Activated CD8-positive, alpha-beta memory T cell treated with anti-CD3 and anti-CD28 coated beads, Interleukin-2, amount 50 U/mL, for 1 hour (primary cell): ENCODE measurements around the gene CNGB1.
"Not testable (repeated sequence)": the region's sequence is repeated elsewhere in the genome, so short reads cannot be mapped to it uniquely, and the experiment has no call there.

Source experiments
- DNase-seq: peaks from one replicate; pipeline ENCODE4 v3.0.0-alpha.2; 2020; ENCODE audit errors: extremely low read depth

Gene CNGB1

DNA sequence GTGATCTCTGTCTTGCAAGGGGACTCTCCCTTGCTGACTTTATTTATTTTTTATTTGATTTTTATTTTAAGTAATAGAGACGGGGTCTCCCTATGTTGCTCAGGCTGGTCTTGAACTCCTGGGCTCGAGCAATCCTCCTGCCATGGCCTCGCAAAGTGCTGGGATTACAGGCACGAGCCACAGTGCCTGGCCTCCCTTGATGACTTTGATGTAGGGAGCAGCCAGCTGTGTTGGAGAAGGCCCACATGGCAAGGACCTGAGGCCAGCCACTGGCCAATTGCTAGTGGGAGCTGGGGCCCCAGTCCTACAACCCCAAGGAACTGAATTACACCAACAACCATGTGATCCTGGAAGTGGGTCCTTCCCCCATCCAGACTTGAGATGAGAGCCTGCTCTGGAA is 81.8 kb downstream of the CNGB1 start:
- DNase-seq = no peak

DNA sequence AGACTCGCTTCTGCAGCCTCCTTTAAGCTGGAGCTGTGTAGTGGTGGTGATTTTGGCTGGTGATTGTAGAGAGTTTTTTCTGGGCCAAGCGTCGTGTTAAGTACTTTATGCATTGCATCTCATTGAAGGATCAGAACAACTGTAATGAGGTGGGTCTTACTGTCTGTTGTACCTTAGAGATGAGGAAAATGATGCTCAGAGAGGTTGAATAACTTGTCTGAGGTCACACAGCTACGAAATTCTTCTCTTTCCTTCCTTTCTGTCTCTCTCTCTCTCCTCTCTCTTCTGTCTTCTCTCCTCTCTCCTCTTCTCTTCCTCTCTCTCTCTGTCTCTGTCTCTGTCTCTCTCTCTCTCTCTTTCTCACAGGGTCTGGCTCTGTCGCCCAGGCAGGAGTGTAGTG is 82.8 kb downstream of the CNGB1 start:
- no peak for DNase-seq

GRCh38 chr16:57887711-57888110 is 83.2 kb downstream of the CNGB1 start:
- no peak for DNase-seq

DNA sequence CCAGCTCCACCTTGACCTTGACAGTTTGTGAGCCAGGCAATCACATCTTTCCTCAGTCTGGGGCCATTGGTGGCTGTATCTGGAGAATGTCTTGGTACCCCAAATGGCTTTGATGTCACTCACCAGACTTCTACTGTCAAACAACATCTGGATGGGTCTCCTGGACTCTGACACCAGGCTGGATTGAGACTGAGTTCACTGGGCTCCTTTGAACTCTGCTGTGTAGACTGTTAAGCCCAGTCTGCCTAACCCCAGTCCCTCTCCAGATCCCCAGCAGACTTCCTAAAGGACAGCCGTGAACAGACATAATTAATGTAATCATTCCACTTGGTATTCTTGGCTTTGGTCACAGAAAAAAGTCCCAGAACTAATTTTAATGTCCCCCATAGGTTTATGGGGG is 84.5 kb downstream of the CNGB1 start:
- DNase-seq = no peak

DNA sequence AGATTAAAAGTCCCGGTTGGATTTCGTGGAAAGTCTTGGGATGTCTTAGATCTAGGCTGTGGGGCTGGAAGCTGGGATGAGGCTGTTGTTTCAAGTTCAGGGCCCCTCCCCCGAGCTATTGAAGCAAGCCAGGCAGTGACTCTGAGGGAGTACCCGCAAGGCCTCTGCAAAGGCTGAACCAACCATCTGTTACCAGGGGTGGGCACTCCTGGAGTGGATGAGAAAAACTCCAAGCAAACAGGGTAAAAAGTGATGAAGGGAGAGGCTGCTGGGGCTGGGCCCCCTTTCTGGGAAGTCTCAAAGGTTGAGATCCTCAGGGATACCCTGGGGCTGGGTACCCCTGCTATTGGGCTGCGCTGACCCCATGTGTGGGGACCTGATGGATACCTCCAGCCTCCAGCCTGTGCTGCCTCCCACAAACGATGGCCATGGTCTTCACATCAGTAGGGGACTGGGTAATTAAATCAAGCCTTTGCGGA is 86.2 kb downstream of the CNGB1 start:
- DNase-seq = no peak

DNA sequence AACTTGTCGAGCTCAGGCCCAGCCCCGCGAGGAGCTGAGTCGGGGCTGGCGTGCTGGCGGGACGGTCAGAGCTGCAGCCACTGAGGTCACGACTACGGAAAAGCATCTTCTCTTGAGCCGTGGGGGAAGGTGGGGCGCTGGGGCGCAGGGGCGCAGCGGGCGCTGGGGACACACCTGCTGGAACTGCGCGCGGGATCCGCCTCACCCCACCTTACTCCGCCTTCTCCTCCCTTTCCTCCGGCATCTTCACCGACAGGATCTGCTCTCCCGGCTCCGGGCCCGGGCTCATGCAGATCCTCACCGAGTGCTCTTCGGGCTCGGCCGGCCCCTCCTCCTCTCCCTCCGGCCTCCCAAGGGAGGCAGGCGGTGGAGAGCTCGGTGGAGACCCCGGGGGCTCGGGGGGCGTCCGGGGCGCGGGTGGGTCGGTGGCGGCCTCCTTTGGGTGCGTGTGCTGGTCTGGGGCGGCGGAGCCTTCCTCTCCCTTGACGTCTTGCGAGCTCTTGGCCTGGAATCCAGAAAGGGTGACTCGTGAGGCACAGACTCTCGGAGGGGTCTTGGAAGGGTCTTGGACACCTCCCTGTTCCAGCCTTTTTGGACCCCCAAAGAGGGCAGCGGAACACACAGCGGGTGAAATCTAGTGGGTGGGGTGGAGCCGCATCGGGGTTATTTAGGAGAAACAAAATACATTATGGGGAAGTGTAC is 86.8 kb downstream of the CNGB1 start:
- no peak for DNase-seq

GRCh38 chr16:57883480-57883879 is 87.4 kb downstream of the CNGB1 start:
- DNase-seq = no peak

- no peak for DNase-seq
Measured at GRCh38 chr16:57882792-57883191, 88.1 kb downstream of the CNGB1 start.

DNA sequence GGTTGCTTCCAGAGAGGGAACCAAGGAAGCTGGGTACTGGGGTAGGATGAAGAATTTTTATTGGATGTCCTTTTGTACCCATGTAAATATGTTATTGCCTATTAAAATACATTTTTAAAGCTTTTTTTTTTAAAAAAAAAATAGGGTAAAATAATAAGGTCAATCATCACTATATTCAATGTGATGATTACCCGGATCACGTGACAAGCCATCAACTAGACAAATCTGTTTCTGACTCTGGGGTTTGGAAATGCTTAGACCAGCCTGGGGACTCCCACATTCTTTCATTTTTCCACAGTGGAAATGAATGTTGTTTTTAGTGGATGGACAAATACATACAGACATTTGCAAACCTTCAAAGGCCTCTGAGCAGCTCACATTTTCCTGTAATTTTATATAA is 88.7 kb downstream of the CNGB1 start:
- DNase-seq = no peak

- DNase-seq = no peak
Measured at GRCh38 chr16:57878586-57878985, 92.3 kb downstream of the CNGB1 start.

- DNase-seq = no peak
Measured at GRCh38 chr16:57876210-57876609, 94.7 kb downstream of the CNGB1 start.

DNA sequence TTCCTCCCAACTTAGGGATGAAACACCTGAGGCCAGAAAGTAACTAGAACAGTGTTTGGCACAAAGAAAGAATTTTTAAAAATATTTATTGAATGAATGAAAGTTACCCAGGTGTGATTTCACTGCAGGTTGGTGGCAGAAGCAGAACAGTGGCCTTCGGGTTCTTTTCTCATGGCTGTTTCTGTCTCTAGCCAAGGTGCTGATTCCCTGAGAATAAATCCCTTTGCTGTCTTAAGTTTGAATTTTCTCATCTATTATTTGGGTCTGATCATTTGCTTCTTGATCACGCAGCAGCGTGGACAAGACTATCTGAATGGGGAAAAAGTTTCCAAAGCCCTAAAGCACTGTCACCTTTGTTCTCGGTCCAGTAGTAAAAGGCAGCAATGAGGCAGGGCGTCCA is 95.6 kb downstream of the CNGB1 start:
- DNase-seq = no peak

GRCh38 chr16:57873218-57873617 is 97.7 kb downstream of the CNGB1 start:
- no peak for DNase-seq

DNA sequence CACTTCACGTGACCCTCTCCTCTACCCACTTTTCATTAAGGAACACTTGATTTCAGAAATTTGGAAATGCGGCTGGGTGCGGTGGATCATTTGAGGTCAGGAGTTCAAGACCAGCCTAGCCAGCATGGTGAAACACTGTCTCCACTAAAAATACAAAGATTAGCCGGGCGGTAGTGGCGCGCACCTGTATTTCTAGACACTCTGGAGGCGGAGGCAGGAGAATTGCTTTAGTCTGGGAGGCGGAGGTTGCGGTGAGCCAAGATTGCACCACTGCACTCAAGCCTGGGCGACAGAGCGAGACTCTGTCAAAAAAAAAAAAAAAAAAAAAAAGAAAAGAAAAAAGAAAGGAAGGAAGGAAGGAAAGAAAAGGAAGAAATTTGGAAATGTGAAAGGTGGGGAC is 98.2 kb downstream of the CNGB1 start:
- not testable (repeated sequence) for DNase-seq

- no peak for DNase-seq
Measured at GRCh38 chr16:57871456-57871855, 99.5 kb downstream of the CNGB1 start.

DNA sequence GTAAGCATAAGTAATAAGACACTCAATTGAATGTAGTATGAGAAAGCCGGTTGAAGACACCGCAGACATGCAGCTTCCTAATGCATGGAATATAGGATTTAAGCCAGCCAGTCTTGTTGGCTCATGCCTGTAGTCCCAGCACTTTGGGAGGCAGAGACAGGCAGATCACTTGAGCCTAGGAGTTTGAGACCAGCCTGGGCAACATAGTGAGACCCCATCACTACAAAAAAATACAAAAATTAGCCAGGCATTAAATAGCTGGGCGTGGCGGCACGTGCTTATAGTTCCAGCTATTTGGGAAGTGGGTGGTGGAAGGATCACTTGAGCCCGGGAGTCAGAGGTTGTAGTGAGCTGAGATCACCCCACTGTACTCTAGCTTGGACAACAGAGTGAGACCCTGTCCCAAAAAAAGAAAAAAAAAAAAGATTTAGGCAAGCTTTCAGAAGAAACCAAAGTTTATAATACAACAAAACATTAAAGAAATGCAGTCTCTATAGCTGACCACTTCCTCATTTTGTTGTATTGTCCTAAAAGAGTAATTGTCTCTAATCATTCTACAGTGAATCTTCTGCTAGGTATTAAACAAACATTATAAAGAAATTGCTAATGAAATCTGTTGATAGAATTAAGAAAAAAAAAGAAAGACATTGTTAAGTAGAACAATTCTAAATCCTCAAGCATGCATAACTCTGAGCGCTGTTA is 100.0 kb downstream of the CNGB1 start:
- DNase-seq = no peak

GRCh38 chr16:57868913-57869520 is 101.9 kb downstream of the CNGB1 start:
- DNase-seq = no peak

- no peak for DNase-seq
Measured at GRCh38 chr16:57867000-57867561, 103.8 kb downstream of the CNGB1 start.

DNA sequence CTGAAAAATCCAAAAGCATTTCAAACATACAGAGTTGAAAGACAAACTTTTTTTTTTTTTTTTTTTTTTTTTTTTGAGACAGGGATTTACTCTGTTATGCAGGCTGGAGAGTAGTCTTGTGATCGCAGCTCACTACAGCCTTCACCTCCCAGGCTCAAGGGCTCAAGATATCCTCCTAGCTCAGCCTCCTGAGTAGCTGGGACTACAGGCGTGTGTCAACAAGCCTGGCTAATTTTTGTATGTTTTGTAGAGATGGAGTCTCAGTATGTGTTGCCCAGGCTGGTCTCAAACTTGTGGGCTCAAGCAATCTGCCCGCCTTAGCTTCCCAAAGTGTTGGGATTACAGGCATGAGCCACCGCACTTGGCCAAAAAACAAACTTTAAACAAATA is 104.4 kb downstream of the CNGB1 start:
- DNase-seq = no peak

DNA sequence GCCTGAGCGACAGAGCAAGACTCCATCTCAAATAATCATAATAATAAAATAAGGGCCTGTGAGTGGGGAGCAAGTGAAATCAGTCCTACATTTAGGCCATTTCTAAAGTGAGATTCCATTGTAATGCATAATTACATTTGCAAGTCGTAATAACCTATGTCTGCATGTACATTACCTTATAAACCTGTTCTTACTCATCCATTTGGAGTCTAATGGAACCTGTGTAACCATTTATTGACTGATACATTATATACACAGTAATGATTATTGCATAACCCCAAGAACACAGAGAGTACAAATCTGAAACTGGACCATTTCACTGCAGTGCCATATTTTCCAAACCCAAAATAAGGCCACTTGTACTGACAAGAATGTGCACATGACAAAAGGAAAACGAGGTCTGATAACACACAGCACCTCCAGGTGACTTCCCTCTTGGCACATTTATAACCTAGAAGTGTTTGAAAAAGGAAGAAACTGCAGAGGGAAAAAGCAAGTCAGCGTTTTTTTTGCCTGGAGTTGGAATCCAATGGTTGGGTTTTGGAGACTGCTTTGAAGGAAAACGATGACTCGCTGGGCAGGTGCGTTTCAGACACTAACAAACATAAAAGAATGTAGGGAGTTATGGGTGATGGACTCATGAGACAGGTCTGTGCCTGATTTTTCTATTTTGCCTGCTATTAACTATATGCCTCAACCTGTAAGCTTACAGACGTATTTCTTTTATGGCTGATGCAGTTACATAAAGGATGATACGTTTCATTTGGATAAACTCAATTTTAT is 105.0 kb downstream of the CNGB1 start:
- DNase-seq = no peak

GRCh38 chr16:57863434-57864160 is 107.3 kb downstream of the CNGB1 start:
- DNase-seq = no peak
